DLD1 (cell line): ENCODE results near the gene TGFBR3.

ENCODE experiments used
- in situ Hi-C: cut with HindIII; loops from 2 replicates; pipeline ENCODE4 v1.10.0; 2017; ENCODE audit warnings: low sequenced_read_pairs

TGFBR3 gene

DNA sequence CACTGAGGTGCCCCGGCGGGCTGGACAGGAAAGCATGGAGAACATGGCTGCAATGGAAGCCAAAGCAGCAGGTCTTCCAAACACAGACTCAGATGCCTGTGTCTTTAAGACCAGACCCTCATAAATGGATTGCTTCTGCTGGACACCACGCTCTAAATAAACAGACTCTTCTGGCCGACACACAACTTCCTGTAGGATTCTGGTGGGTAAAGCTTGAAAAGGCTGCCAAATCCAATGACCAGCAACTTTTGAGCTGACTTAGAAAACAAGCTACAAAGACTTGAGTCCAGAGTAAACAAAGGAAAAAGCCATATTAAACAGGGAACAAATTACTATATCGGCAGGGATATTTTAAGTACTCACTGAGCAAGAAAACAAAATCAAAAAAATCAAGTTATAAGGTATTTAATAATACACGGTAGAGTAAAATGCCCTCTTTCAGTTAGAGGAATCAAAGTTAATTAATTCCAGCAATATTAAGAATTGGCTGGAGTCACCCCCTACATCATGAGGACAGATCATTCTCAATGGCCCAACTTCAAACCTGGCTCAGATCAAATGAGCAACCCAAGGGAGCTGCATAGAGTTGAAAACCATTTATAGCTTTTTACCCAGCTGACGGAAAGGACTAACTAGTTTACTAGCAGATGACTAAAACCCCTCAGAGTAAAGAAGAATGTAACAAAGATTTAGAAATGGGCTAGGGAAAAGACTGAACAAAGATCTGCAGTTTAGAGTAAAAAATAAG is 102.4 kb downstream of the TGFBR3 start:
- in situ Hi-C loops, result no loop called here

DNA sequence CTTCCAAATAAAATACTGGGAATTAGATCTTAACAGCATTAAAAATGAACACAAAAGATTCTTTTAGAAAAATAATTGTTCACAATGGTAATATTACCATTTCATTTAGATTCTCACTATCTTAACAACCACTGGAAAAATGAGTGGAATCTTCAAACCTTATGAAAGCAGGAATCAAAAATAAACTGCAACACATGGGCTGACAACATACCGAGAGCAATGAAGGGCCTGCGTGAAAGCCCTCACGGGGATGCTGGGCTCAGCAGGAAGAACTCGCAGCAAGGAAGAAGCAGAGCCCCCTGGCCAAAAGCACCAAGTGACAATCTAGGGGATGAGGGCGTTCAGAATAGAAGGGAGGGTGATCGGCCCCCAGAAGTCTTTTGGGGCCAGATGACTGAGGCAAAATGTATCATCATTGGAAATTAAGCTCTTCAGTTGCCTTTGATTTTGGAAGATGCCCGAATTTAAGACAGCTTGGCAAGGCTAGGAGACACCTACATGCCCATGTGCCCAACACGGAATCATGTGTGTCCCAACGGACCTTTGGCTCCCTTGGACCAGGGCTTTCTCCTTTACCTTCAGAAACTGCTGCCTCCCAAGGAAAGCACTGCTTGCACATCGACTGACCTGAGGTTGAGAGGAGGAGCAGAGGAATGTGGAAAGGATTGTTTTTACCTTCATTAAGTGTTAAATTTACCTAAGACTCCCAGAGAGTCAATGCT is 103.9 kb downstream of the TGFBR3 start:
- in situ Hi-C loops, result no loop called here

DNA sequence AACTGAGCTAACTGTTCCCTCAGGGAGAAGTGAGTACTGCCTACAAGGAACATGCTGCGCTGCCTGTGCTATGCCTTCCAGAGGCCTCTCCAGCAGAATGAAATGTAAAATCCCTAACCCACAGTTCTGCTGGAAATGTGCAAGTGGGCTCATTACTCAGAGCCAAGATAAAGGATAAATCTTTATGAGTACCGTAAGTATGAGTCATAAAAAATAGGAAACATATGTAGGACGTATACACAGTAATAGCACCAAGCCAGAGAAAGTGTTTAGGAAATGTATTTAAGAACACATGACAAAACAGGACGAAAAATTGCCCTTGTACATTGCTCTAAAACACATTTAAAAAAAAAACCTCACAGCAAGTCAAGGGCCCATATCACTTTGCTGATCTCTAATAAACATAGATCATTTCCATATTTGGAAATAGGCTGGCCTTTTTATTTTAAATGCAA is 104.6 kb downstream of the TGFBR3 start:
- in situ Hi-C loops, result no loop called here

- in situ Hi-C loops, result no loop called here
Observed at GRCh38 chr1:91779548-91780021, 106.4 kb downstream of the TGFBR3 start.

GRCh38 chr1:91778964-91779363 is 107.0 kb downstream of the TGFBR3 start:
- in situ Hi-C loops, result no loop called here

- in situ Hi-C loops, result no loop called here
Observed at GRCh38 chr1:91777630-91778300, 108.2 kb downstream of the TGFBR3 start.

- in situ Hi-C loops, result no loop called here
Observed at GRCh38 chr1:91777196-91777595, 108.8 kb downstream of the TGFBR3 start.

DNA sequence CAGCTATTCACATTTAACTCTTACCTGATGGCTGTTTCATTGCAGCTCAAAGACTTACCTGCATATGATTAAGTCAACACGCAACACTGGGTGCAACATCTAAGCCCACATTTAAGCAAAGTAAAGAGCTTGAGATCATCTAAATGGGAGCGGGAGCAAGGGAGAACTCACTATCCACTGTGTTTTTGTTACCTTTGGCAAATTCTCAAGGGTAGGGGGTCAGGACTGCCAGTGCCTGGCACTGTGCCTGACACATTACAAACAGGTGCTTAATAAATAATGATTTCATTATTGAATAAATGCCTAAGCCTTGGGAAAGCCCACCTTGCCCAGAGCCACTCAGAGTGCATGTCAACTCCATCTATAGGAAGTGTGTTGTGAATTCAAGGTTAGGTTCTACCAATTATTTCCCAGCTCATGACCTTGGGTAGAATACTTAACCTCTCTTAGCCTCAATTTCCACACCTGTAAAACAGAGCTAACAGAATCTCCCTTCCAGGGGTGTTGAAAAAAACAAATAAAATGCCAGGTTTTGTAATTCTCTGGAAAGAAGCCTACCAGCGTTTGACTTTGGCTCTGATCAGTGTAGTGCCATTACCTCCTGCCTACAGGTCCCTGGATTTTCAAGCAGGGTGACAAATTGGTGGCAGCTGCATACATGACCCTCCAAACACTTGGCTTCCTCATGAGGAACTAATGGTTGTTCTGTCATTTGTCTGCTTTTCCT is 109.7 kb downstream of the TGFBR3 start:
- in situ Hi-C loops, result no loop called here

GRCh38 chr1:91775227-91775626 is 110.7 kb downstream of the TGFBR3 start:
- in situ Hi-C loops, result no loop called here

DNA sequence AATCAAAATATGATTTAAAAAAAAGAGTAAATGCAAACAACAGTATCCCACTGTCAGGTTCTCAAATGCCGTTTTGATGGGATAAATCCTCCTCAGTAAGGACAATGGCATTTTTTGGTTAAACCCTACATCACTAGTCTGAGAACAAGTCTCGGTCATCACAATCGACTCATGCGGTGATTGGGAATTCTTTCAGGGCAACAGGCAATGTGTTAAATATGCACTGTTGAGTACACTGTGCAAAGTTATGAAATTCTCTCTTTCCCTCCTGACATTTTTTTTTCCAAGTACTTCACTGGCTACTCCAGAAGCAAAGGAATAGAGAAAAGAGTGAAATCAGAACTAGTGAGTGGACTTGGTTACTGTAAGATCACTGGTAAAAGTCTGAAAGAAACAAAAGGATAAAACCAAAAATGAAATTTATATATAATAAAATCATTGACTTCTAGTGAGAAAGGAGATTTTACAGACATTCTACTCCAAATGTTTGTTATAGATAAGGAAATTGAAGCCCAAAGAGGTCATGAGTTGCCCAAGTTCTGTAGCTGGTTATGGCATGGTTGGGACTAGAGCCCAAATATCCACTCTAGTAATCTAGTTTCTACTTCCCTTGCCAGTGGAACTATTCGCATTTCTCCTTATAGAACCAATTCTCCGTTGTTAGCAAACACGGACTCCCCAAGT is 111.3 kb downstream of the TGFBR3 start:
- in situ Hi-C loops, result no loop called here

- in situ Hi-C loops, result no loop called here
Observed at GRCh38 chr1:91771717-91772116, 114.2 kb downstream of the TGFBR3 start.

DNA sequence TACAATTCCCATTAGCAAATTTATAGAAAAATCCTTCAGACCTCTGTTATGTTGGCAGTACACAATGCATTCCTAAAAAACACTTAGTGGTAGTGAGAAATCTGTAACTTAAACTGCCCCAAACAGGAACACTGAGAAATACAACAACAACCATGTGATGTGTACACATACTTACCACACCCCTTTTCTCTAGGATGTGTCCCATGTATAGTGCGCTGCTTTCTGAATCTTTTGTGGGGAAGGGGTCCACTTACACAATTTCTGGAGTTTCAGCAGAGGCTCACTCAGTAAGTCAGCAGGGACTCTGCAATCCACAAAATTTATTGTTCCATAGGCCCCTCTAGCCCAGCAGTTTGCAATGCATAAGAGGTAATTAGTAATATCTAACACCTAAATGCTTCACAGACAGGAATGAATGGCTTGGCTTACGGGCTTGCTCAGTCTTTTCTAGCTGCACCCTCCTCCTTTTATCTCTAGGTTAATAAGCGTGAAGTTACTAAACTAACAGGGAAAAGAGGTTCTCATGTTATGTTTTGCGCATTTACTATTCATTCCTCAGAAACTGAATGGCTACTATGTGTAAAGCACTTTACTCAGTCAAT is 115.2 kb downstream of the TGFBR3 start:
- in situ Hi-C loops, result no loop called here

DNA sequence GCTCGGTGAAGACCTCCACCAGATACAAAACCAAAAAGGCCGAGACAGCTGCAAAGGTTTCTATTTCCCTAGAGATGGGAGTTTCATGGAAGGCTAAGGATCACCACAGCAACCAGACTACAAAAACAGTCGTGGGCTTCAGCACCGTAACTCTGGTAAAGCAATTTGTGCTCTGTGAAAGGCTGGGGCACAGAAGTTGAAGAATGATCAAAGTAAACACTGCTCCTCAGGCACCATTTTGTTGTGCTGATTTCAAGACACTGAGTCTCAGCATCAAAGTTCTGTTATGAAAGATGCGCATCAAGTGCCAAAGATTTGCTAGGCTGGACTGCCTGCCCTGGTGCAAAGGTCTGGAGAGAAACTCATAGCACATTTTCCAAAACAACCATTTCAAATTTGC is 116.2 kb downstream of the TGFBR3 start:
- in situ Hi-C loops, result no loop called here

- in situ Hi-C loops, result no loop called here
Observed at GRCh38 chr1:91768786-91769725, 116.9 kb downstream of the TGFBR3 start.

DNA sequence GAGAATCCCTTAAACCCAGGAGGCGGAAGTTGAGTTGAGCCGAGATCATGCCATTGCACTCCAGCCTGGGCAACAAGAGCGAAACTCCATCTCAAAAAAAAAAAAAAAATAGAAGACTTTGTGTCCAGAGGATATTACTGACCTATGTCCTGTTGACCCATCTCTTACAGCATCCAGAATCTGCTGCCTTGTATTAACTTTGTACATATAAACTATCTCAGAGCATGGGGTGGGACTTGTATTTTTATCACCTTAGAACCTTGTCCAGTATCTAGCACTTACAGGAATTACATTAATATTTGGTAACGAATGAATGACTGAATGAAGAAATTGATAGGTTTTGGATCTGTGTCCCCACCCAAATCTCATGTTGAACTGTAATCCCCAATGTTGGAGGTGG is 117.8 kb downstream of the TGFBR3 start:
- in situ Hi-C loops, result no loop called here

DNA sequence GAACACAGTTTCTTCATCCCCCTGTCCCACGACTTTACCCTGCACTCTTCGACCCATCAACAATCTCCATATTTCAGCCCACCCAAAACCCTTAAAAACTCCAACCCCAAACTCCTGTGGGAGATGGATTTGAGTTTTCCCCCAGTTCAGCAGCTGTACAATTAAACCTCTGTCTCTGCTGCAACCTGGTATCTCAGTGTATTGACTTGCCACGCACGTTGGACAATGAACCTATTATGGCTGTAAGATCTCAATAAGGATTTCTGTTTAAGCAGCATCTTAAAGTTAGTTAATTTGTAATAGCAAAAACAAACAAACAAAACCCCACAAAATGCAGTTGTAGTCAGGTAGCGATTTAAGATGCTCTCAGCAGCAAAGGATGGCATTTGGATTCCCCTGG is 119.1 kb downstream of the TGFBR3 start:
- in situ Hi-C loops, result no loop called here

GRCh38 chr1:91765880-91766443 is 120.0 kb downstream of the TGFBR3 start:
- in situ Hi-C loops, result no loop called here

- in situ Hi-C loops, result no loop called here
Observed at GRCh38 chr1:91765293-91765692, 120.7 kb downstream of the TGFBR3 start.
